GM21576 (cell line): ENCODE data around the gene BLOC1S1.
A peak's percentile ranks its signal among the peaks of the same experiment; 100 is the strongest.

ENCODE experiments used
- ATAC-seq: cut with Tn5 transposase; IDR thresholded peaks from one replicate; pipeline ENCODE4 v1.9.1; 2021; ENCODE audit warnings: mild to moderate bottlenecking, moderate library complexity; ENCODE audit not compliant: unreplicated experiment

Gene BLOC1S1

DNA sequence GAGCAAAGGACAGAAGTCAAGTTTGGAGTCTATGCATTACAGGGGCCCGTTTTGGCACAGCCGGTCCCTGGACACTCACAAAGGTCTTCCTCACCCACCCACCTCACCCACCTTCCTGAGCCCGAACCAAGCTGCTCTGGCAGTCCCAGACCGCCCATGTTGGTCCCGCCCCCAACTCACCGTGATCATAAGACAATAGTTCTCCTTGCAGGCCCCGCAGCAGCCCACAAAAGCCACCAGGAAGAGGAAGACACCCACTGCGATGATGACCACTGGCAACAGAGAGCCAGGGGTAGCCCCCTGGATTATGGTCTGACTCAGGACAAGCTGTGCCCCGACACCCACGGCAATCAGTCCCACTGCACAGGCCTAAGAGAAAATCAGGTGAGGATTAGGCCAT is 11.1 kb downstream of the BLOC1S1 start:
- no peak for ATAC-seq

DNA sequence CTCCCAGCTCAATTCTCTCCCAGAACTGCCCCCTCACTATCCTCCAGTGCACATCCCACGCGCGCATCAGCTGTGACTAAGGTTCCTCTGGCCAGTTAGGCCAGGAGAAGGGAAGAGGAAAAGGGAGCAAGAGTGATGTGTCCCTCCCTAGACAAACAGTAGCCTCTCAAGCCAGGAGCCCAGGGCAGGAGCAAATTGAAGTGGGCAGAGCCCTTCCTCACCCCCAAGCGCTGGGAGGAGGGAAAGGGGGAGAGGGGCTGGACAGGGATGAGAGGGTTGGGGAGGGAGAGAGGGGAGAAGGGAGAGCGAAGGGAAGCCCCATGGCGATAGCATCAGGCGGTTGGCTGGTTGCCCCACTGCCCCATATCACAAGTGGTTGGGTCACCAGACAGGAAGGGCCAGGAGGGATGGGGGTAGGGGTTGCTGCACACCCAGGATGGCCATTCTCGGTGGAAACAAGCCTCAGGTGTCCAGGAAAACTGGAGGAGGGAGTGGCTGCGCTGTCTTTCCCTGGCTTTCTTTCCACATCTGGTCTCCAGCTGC is 11.9 kb downstream of the BLOC1S1 start:
- no peak for ATAC-seq

DNA sequence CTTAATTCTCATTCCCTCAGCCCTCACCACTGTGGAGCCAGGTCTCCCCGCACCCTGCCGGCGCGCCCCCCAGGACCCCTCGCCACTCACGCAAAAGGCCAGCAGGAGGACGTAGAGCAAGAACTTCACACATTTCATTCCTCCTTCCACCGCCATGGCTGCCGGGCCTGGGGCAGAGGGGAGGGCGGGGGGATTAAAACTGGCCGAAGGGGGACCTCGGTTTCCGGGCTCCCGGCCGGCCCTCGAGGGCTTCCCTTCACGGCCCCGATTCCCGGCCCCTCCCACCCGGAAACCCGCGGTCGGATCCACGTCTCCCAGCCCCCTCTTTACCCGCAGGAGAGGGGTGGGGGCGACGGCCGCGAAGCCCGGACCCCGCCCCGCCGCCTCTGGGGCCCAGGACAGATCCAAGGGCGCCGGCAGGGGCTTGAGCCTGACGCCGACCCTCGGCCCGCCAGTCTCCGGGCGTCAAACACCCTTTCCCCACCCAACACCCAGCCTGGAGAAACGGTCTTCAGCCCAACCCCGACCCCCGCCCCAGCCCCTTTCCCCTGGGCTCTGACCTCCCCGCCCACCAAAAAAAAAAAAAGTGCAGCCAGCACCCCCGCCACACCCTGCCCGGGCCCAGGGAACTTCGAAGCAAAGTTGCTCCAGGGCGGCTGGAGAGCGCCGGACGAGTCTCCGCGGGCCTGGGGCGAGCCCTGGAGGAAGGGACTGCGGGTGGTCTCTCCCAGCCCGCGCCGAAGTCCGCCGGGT is 12.5 kb downstream of the BLOC1S1 start:
- peak; percentile 7 for ATAC-seq

- ATAC-seq = peak; percentile 68
These were observed 13.3 kb downstream of the BLOC1S1 start, which contains the start of gene CD63 for GRCh38 chr12:55728939-55729818. Gene CD63, minus strand, starts transcription at chr12:55729009. Its CDS starts 668 bp downstream, at chr12:55728341.

DNA sequence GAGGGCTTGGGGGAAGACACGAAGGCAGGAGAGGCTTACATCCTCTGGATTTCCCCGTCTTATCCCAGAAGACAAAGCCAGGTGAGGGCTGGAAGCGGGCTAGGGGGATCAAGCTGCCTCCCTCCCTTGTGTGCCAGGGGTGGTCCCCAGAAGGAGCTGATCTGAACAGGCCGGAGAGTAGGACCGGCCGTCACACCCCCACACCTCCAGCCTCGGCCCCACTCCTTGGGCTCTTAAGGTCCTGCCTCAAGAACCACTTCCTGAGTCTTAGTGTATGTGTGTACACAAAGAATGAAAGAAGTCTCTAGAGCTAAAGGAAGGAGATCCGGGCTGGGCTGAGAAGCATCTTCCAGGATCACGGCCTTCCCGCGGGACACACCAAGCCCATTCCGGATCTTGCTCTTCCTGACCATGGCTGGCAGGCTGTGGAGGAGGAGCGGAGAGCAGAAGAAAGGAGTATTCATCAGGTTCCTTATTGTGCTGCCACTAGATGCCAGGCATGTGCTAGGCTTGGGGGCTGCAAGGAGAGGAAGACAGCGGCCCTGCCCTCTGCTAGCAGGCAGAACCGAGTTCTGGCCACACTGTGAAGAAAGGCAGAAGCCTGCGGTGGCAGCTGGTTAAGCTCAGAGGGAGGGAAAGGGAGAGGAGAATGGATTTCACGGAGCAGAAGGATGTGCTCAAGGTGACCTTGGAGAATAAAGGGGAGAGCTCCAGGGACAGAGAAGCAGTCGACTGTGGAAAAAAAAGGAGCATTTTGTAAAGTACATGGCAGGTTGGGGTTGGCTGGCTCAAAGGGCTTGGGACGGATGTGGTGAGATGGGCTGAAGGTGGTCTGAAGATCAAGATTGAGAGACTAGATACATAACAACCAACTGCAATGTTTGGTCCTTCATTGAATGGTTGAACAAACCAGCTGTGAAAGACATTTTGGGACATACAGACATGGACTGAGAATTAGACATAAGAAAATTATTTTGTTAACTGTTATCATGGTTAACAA is 14.3 kb downstream of the BLOC1S1 start:
- ATAC-seq = peak; percentile 31

DNA sequence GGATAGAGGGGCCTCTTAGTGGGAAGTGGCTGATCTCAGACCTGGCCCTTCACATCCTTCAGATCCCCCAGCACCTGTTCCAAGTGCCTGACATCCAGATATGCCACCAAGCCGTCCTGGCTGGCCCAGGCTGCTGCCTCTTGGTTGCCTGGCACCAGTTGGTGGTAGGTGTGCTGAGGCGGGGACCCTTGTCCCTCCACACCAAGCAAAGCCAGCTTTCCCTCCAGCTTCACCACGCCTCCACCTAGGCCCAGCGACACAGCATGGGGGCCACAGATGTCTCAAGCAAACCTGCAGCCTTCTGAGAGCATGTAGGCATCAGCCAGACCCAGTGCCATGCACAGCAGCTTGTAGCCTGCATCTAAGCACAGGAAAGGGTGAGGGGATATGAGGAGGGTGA is 16.4 kb downstream of the BLOC1S1 start:
- ATAC-seq = no peak

- ATAC-seq = no peak
These were observed 17.2 kb downstream of the BLOC1S1 start for GRCh38 chr12:55733021-55733555.

DNA sequence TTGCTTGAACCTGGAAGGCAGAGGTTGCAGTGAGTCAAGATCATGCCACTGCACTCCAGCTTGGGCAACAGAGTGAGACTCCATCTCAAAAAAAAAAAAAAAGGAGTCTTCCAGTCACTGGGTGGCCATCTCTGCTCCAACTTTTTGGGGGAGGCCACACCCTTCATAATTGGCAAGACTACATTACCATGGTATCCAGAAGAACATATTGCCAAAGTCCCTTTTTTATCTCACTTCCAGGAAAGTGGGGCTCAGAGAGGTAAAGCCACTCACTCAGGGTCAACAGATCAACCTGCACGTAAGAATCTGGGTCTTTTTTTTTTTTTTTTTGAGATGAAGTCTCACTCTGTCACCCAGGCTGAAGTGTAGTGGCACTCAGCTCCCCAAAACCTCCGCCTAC is 18.0 kb downstream of the BLOC1S1 start:
- ATAC-seq = no peak

GRCh38 chr12:55734595-55734994 is 18.7 kb downstream of the BLOC1S1 start:
- no peak for ATAC-seq

DNA sequence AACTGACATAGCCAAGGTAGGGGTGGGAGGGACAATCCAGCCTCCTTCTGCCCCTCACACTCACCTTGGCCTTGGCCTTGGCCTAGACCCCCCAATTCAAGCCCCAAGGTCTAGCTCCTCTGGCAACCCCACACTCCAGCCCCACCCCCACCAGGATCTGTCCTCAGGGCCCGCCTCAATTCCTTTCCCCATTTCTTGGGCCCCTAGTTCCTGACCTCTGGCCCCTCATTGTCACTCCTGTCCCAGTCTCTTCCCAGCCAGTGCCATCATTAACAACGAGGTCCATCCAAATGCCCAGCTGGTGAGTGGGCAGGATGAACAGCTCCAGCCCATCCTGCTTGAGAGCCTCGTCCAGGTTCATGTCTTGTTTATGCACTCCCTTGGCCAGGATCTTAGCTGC is 20.2 kb downstream of the BLOC1S1 start:
- no peak for ATAC-seq

DNA sequence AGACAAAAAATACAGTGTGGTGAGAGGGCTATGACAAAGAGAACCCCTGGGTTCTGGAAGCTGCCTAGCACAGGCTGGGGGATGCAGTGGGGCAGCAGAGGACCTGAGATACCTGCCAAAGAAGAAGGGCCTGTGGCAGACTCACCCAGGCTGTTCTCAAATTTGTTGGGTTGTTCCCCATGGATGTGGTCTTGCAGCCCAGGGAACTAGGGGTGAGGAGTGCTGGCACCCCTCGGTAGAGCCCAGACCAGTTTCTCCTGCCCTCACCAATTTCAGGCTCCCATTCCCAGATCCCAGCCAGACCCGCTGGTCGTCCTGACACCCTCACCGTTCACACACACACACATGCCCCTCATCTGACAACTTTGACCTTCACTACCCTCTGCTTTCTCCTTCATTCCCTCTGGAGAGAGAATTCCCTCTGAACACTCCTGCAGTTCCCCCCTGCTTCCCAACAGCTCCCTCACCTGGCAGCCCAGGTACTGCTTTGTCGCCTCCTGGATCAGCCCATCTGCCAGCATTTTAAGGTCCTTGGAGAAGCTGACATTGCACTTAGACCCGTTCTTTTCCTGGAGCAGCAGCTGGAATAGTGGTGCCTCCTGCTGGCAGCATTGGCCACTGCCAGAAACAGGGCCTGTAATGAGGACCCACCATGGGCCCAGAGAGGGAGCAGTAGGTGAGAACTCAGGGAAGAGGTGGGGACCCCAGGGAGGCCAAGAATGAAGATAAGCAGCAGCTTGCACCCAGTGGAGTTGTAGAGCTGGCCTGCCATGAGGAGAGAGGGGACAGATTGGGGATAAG is 21.1 kb downstream of the BLOC1S1 start:
- peak; percentile 43 for ATAC-seq

- ATAC-seq = no peak
These were observed 21.8 kb downstream of the BLOC1S1 start for GRCh38 chr12:55737581-55738122.

GRCh38 chr12:55738123-55739024 is 22.5 kb downstream of the BLOC1S1 start:
- peak; percentile 86 for ATAC-seq

DNA sequence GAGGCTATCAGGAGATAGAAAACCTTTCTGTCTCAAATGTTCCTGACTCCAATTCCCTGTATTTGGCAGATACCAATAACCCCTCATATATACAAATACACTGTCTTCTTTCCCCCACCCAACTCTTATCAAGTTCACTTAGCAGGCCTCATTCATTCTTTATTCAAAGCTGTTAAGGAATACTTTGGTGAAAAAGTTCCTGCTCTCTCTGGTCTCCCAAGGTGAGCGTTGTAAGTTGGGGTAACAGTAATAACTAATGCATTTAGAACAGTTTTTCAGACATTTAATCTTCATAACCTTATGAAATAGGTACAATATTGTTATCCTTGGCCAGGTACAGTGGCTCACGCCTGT is 23.2 kb downstream of the BLOC1S1 start:
- ATAC-seq = no peak

GRCh38 chr12:55741931-55742680 is 26.3 kb downstream of the BLOC1S1 start:
- no peak for ATAC-seq

DNA sequence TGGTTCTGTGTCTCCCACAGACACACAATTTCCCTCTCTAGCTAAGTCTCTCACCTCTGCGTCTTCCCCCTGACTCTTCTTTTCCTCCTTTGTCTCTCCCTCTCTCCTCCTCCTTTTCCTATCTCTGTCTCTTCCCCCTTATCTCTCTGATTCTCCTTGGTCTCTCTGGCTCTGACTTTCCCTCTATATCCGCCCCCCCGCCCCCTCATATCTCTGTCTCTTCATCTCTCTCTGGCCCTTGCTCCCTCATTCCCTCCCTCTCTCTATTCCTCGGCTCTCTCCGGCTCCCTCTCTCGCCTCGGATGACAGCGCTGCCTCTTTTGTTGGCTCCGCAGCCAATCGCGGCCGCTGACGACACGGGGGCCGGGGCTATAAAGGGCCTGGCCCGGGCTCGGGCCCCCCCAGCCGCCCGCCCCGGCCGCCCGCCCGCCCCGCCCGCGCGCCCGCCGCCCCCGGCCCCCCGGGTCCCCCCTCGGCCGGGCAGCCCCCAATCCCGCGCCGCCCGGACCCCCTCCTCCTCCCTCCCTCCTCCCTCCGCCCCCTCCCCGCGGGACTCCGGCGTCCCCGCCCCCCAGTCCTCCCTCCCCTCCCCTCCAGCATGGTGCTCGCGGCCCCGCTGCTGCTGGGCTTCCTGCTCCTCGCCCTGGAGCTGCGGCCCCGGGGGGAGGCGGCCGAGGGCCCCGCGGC is 27.0 kb downstream of the BLOC1S1 start, which contains the start of gene GDF11:
TSS of gene GDF11 (plus strand) at position 404 of the 687 bp plus-strand sequence. CDS start at position 599, 195 bp downstream.
- peak; percentile 29 for ATAC-seq
